Measurements from ENCODE around the gene C16orf90.
"Not testable (repeated sequence)": the region's sequence is repeated elsewhere in the genome, so short reads cannot be mapped to it uniquely, and the experiment has no call there.

The C16orf90 gene

DNA sequence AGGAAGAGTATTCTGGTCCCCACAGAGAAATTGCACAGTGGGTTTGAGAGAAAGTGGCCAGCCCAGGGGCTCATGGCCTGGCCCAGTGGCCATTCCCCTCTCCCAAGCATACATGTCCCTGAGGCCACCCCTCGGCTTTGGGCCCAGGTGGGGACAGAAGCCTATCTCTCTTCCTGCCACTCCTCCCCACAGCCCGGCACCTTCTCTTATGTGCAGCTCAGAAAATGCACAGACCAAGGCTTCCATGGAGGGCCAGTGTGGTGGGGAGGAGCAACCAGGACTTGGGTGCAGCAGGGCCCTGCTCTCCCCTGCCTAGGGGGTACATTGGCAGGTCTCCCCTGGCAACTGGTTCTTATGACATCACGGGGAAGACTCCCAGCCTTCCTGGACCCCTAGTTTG, at the start of gene C16orf90:
C16orf90 (minus strand) TSS at position 314 of the 400 bp plus-strand sequence; CDS start at position 246, 68 bp downstream.
- no peak for DNase-seq

DNA sequence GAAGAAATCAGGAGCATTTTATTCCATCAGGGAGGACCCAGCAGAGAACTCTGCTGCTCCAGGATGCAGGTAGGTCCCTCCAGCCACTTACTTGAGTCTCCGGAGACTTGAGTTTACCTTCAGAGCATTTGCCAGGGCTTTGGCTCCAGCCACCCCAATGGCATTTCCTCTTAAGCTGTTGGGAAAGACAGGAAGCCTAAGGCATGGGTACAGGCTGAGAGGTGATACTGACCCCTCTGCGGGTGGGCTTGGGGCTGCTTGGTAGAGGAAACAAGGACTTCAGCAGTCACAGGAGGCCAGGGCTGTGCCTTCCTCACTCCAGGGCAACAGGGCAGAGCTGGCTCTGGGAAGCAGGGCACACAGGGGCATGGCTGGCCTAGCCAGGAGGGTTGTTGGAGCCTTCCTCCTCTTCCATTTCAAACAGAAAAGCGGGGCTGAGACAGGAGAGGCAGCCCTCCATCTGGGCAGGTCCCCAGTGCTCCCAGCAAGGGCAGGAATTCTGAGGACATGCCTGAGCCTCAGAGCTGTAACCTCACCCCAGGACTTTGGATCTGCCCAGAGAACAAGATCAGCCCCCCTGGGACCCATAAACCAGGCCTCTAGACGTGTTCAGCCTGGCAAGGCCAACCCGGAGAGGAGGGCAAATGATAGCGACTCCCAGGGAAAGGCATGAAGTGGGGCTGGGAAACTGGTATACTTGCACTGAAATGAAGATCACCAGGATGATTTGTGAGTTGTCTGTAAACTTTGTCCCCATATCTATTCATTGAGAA, 47.5 kb upstream of the C16orf90 start:
- no peak for DNase-seq

DNA sequence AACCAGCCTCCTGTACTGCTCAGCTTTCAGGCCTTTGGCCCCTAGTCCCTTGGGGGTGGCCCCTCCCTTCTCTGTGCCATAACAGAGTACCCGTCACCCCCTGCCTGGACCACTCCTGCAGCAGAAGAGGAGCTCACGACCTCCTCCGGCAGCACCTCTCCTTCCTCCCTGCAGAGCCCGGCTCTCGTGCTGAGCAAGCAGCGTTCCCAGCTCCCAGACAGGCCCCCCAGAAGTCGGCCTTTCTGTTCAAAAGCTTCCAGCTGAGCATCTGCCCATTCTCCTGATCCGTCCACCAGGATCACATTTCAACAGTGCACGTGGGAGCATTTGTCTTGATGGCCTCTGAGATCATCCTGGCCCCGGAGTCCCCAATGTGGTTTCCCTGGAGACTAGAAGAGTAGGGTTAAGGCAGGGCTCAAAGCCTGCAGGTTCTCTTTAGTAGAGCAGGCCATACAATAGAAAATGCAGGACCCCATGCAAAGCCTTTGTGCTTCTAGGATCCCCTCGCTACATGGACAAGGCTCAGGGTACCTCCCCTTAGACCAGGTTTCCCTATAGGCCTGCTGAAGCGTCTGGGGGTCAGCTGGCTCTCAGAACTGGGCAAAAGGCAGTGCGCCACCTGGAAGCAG, 46.4 kb upstream of the C16orf90 start:
- DNase-seq, result no peak

GRCh38 chr16:3538222-3538621, 42.9 kb upstream of the C16orf90 start:
- no peak for DNase-seq

DNA sequence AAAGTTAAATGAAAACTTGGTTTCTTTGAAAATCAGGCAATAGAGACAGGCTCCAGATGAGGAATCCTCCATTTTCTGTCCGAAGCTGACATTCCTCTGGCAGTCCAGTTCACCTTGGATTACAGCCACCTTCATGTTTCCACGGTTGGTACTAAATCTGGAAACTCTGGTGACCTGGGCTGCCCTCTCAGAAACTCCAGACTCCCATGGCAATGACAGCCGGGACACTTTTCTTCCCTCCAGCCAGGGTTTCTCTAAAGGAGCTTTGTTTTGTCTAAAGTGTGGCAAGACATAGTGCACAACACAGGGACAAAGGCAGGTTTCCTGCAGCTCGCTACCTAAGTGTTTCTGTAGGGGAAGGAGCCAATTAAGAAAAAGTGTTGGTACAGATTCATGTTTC, 41.6 kb upstream of the C16orf90 start:
- no peak for DNase-seq

- no peak for DNase-seq
These were observed 41.0 kb upstream of the C16orf90 start for GRCh38 chr16:3536271-3536731.

GRCh38 chr16:3534126-3534525, 38.8 kb upstream of the C16orf90 start:
- no peak for DNase-seq

DNA sequence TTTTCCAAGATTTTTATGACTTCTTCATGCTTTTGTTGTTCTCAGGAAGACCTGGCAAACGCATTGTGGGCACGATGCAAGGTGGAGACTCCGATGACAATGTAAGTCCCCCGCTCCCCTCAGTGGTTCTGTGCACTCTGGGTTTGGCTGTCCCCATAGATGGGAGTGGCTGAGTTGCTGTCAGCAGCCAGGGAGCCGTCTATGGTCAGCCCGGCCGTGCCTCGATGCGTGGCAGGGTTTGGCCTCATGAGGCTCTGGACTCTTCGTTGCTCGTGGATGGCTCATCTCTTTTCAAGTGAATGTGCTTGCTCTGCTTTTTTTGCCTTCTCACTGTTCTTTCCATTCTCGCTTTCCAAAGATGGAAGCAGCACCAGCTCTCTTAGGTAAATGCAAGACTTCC, 37.5 kb upstream of the C16orf90 start:
- DNase-seq, result no peak

DNA sequence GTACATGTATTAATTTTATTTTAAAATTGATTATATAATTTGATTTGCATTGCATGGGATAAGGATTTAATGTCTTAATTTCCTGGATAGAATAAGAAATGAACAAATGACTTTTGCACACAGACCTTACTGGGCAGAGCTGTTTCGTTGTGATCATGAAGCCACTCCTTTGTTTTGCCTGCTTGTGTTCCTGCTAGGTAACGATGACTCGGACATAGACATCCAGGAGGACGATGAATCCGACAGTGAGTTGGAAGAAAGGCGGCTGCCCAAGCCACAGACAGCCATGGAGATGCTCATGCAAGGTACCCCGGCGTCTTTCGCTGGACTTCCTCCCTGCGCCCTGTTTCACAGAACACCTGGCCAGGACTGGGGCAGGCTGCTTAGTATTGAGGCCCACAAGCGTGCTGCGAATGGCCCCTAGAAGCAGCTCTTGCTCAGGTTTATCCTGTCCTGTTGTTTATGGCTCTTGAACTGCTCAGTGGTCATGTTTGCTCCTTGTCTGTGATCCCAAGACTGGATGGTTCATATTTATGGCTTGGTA, 35.2 kb upstream of the C16orf90 start:
- DNase-seq, result no peak

DNA sequence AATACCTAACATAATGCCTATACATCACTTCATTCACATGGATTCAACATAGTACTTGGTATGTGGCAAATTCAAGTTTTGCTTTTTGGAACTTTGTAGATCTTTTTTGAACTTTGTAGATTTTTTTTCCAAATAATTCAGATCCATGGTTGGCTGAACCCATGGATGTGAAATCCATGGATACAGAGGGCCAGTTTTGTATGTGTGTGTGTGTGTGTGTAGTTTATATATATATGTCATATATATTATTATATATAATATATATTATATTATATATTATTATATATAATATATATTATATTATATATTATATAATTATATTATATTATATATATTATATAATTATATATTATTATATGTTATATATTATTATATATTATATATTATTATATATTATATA, 33.9 kb upstream of the C16orf90 start:
- DNase-seq, result no peak

GRCh38 chr16:3528406-3528805, 33.1 kb upstream of the C16orf90 start:
- no peak for DNase-seq

DNA sequence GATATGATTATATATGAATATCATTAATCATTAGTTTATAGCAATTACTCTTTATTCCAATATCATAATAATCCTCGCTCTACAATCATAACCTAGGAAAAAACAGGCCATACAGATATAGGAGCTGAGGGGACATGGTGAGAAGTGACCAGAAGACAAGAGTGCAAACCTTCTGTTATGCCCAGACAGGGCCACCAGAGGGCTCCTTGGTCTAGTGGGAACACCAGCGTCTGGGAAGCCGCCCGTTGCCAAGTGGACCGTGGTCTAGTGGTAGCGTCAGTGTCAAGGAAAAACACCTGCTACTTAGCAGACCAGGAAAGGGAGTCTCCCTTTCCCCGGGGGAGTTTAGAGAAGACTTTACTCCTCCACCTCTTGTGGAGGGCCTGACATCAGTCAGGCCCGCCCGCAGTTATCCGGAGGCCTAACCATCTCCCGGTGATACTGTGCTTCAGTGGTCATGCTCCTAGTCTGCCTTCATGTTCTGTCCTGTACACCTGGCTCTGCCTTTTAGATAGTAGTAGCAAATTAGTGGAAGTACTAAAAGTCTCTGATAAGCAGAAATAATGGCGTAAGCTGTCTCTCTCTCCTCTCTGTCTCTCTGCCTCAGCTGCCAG, 32.0 kb upstream of the C16orf90 start:
- not testable (repeated sequence) for DNase-seq

GRCh38 chr16:3525951-3526350, 30.7 kb upstream of the C16orf90 start:
- no peak for DNase-seq

GRCh38 chr16:3523281-3523680, 28.0 kb upstream of the C16orf90 start:
- no peak for DNase-seq

DNA sequence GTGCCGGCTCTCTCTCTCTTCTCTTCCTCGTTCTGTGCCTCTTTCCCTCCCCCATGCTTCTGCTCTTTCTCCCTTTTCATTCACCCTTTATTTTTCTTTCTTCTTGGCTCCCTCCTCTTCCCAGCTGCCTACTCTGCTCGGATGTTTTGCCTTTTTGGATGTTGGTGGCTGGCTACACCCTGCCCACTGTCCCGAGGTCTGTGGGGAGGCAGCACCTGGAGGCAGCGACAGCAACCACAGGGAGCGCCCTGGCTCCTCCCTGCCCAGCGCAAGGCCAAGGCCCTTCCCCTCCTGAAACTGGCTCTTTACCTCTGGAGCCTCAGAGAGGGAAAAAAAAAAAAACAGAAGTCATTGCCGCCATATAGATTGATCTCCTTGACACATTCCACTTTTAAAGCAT, 25.6 kb upstream of the C16orf90 start:
- no peak for DNase-seq

DNA sequence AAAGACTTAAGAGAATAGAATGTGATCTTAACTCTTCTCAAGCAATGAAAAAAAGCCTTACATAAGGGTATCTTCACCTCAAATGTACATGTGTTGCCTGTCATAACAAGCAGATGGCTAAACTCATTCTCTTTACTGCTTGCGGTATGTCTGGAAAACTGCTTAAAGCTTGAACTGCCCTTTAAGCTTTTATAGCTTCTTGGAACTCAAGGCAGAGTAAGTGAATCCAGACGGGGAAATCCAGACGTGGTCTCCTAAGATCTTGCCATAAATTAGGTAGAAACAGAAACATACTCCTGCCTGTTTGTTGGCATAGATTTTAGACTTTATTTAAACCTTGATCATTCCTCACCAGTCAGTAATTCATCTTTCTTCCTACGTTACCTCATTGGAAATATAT, 25.1 kb upstream of the C16orf90 start:
- DNase-seq, result no peak

- no peak for DNase-seq
These were observed 24.3 kb upstream of the C16orf90 start for GRCh38 chr16:3519581-3519980.

DNA sequence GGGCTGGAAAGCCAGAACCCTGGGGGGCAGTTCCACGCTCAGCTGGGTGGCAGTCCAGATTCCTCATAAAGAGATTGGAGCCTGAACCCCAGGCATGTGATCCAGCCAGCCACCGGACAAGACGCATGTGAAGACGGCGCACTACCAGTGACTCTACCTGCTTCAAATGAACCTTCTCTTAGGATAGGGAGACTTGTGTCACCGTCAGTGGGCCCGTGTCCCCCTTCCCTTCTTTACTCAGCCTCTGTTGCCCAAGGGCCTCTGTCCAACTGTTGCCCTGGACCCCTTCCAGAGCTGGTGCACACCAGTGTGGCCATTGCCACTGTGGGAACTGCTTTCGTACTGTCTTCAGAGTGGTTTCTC, 23.7 kb upstream of the C16orf90 start:
- no peak for DNase-seq

GRCh38 chr16:3518292-3518985, 23.1 kb upstream of the C16orf90 start:
- no peak for DNase-seq

DNA sequence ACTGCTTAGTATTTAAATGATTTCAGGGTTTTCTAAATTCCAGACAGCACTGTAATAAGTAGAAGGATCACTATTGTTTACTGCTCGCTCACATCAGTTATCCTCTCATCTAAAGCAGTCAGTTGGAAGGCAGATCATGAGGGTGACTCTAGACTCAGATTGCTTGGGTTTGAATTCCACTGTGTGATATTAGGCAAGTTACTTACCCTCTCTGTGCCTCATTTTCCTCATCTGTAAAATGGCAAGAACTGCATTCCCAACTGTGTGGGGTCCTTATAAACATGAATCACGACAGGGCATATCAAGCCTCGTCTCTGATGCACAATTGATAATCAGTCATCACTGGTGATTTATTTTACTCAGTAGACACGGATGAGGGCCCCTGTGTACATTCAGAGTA, 20.6 kb upstream of the C16orf90 start:
- no peak for DNase-seq

GRCh38 chr16:3514621-3515020, 19.3 kb upstream of the C16orf90 start:
- DNase-seq, result no peak

GRCh38 chr16:3513892-3514583, 18.7 kb upstream of the C16orf90 start:
- DNase-seq, result no peak

All from NCI-H524 treated with DMSO at 0.1 percent for 48 hours (cell line).